Omental fat pad (tissue), 4 donors: ENCODE data around the gene SCG2. TPM values are rescaled to one million over a fixed set of nuclear protein-coding genes. Genes with fewer than 3 reads are reported as not detected.
"Not testable (repeated sequence)": the region's sequence is repeated elsewhere in the genome, so short reads cannot be mapped to it uniquely, and the experiment has no call there.

Experiments used
- ATAC-seq: fragments of 150-250 bp; one replicate; pipeline ENCODE4 v1.9.1; 2016; ENCODE audit warnings: mild to moderate bottlenecking, moderate library complexity; ENCODE audit not compliant: low FRiP score
- DNase-seq: peaks from one replicate; pipeline ENCODE4 v3.0.0-alpha.2; 2019; ENCODE audit warnings: low spot score
- CTCF ChIP-seq, 3 donors: fragments of 450-650 bp; IDR thresholded peaks; one replicate each; pipeline ENCODE4 v1.5.1; 2016 to 2017; ENCODE audit warnings: antibody characterized with exemption in 3 of 3, mild to moderate bottlenecking in 3 of 3, moderate library complexity in 2 of 3
- total RNA-seq, 4 donors: library from RNA; depleted of rRNA; stranded (reverse); fragments of >200 nt; gene quantifications; one replicate each; pipeline ENCODE4 v1.1.0, GENCODE V29; 2016

Gene SCG2
- total RNA-seq, 4 donors from 2014 or later: 0.25 to 0.56 (median 0.48) TPM

- TF ChIP-seq CTCF (IDR thresholded peaks at IDR 0.05): no peak
- no peak for DNase-seq
- ATAC-seq: no peak
Measured at GRCh38 chr2:223599640-223600380, 2.4 kb downstream of the SCG2 start.

GRCh38 chr2:223598994-223599639, 3.0 kb downstream of the SCG2 start:
- no peak for DNase-seq
- TF ChIP-seq CTCF (IDR thresholded peaks at IDR 0.05): no peak
- no peak for ATAC-seq

GRCh38 chr2:223597076-223597475, 5.1 kb downstream of the SCG2 start:
- DNase-seq: no peak
- TF ChIP-seq CTCF (IDR thresholded peaks at IDR 0.05): no peak
- ATAC-seq: no peak

- DNase-seq: no peak
- ATAC-seq: no peak
Measured at GRCh38 chr2:223596208-223596607, 6.0 kb downstream of the SCG2 start.

GRCh38 chr2:223594831-223595230, 7.3 kb downstream of the SCG2 start:
- DNase-seq (no peak), ATAC-seq (no peak)
- TF ChIP-seq CTCF (IDR thresholded peaks at IDR 0.05): no peak

More at GRCh38 chr2:223596208-223596607, 6.0 kb downstream of the SCG2 start:
- no peak for TF ChIP-seq CTCF (IDR thresholded peaks at IDR 0.05)

- no peak for TF ChIP-seq CTCF (IDR thresholded peaks at IDR 0.05)
- no peak for ATAC-seq
Measured at GRCh38 chr2:223594259-223594658, 7.9 kb downstream of the SCG2 start.

GRCh38 chr2:223592689-223593088, 9.5 kb downstream of the SCG2 start:
- ATAC-seq, DNase-seq: not testable (repeated sequence)

More at GRCh38 chr2:223594259-223594658, 7.9 kb downstream of the SCG2 start:
- no peak for DNase-seq
